CD4-positive, CD25-positive, alpha-beta regulatory T cell (primary cell): ENCODE measurements around the gene BDNF. TPM values are rescaled to one million over a fixed set of nuclear protein-coding genes. Genes with fewer than 3 reads are reported as not detected.

Experiments used
- ATAC-seq, 2 donors: fragments of 150-1000 bp; cut with Tn5 transposase; one replicate each; pipeline ENCODE4 v1.10.0; 2021; ENCODE audit warnings: low read depth in 2 of 2, moderate number of reproducible peaks in 2 of 2, moderate library complexity in 1 of 2
- DNase-seq, 3 donors: peaks; one replicate each; pipeline versions ENCODE4 v3.0.0 to v3.0.0-alpha.2; 2012 to 2022; ENCODE audit warnings: mixed read lengths in 1 of 3
- H3K27ac ChIP-seq: one replicate; pipeline ENCODE4 v1.7.0; 2013; ENCODE audit warnings: mild to moderate bottlenecking, low read length; ENCODE audit not compliant: insufficient read depth, poor library complexity, severe bottlenecking
- H3K27me3 ChIP-seq: one replicate; pipeline ENCODE4 v1.7.0; 2013; ENCODE audit warnings: low read length; ENCODE audit not compliant: control insufficient read depth, insufficient read depth
- H3K36me3 ChIP-seq: one replicate; pipeline ENCODE4 v1.7.0; 2013; ENCODE audit warnings: mild to moderate bottlenecking, low read length, moderate library complexity; ENCODE audit not compliant: control insufficient read depth, insufficient read depth
- H3K4me1 ChIP-seq: 2 replicates; pipeline ENCODE4 v1.7.0; 2013; ENCODE audit warnings: mild to moderate bottlenecking, low read length; ENCODE audit not compliant: insufficient read depth, control insufficient read depth, poor library complexity, severe bottlenecking
- H3K4me3 ChIP-seq: one replicate; pipeline ENCODE4 v1.7.0; 2013; ENCODE audit warnings: low read depth, mild to moderate bottlenecking, low read length, moderate library complexity
- H3K9me3 ChIP-seq, 2 experiments: 1 replicate in 1 of 2; 2 replicates in 1 of 2; pipeline ENCODE4 v1.7.0; 2013; ENCODE audit warnings: low read length in 2 of 2, mild to moderate bottlenecking in 1 of 2, moderate library complexity in 1 of 2; ENCODE audit not compliant: control insufficient read depth in 2 of 2
- H3K27ac Mint-ChIP-seq, 3 donors: one replicate each; pipeline ENCODE4 v1.8.0; 2020 to 2022; ENCODE audit warnings: mild to moderate bottlenecking in 3 of 3, mixed read lengths in 3 of 3, moderate library complexity in 2 of 3
- H3K27me3 Mint-ChIP-seq: one replicate; pipeline ENCODE4 v1.8.0; 2022; ENCODE audit warnings: mild to moderate bottlenecking, mixed read lengths
- H3K36me3 Mint-ChIP-seq: one replicate; pipeline ENCODE4 v1.8.0; 2020; ENCODE audit warnings: mixed read lengths
- H3K4me1 Mint-ChIP-seq, 4 donors: one replicate each; pipeline ENCODE4 v1.8.0; 2020 to 2022; ENCODE audit warnings: mixed read lengths in 4 of 4, mild to moderate bottlenecking in 1 of 4
- H3K4me3 Mint-ChIP-seq, 4 donors: one replicate each; pipeline ENCODE4 v1.8.0; 2020 to 2022; ENCODE audit warnings: mild to moderate bottlenecking in 4 of 4, mixed read lengths in 4 of 4, moderate library complexity in 3 of 4
- H3K9me3 Mint-ChIP-seq, 7 donors: one replicate each; pipeline ENCODE4 v1.8.0; 2020 to 2022; ENCODE audit warnings: mixed read lengths in 7 of 7, mild to moderate bottlenecking in 3 of 7, moderate library complexity in 2 of 7
- polyA plus RNA-seq, 4 donors: library from polyadenylated mRNA; unstranded; fragments of 300-500 nt; fragmentation: Illumina TruSeq; gene quantifications; one replicate each; pipeline ENCODE4 v1.2.3, GENCODE V29; 2021
- total RNA-seq: library from RNA; stranded (reverse); gene quantifications from one replicate; pipeline ENCODE4 v1.2.3, GENCODE V29; 2022

Gene BDNF
- total and polyA plus RNA-seq, 5 donors from 2014 or later, result not detected

DNA sequence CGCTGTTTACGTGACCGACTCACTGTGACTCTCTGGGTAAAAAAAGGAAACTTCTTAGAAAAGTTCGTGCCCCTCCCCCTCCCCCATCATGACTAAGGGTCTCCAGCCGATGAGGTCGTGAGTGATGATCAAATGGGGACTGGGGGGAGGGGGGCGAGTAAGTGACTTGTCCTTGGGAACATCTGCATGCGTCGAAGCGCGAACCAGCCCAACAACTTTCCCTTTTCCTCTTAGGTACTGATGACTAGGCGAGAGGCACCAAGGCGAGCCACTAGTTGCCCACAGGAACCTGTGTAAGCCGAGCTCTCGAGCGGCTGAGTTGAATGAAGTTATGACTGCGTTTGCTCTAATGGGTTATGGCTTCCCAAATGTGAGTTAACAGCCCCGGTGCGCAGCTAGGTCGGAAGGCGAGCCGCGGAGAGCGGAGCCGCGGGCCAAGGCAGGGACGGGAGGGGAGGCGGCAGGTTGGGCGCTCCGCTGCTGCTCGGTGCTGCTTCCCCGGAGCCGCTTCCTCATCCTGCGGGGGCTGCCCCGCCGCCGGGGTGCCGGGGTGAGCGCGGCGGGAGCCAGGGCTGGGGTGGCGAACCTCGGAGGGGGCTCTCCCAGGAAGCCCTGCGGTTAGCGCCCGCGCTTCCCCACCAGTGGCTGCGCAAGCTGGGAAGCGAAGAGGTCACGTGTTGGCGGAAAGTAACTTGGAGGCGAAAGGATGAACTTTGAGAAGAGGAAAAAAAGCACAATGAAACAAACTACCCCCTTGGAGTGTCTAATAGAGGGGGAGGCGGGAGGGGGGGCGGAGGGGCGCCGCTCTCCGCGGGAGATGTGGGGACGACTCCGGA is 22.1 kb upstream of the BDNF start:
- Mint-ChIP-seq H3K4me3 (no peak overlapping the region), H3K4me1 (no peaks in the 10 kb centered on the region), H3K36me3 (no peaks in the 10 kb centered on the region), H3K9me3 (peaks cover 4 to 21% (median 7%) of the 10 kb centered on the region in 7 donors), H3K27me3 (peaks cover 50% of the 10 kb centered on the region), H3K27ac (no peak overlapping the region)
- Histone ChIP-seq H3K27me3 (peaks cover 28% of the 10 kb centered on the region), H3K4me3 (no peak overlapping the region), H3K9me3 (peaks cover 4 to 8% of the 10 kb centered on the region in 2 experiments), H3K36me3 (no peaks in the 10 kb centered on the region), H3K27ac (no peak overlapping the region), H3K4me1 (no peaks in the 10 kb centered on the region)
- no peak for ATAC-seq
- DNase-seq, result no peak

DNA sequence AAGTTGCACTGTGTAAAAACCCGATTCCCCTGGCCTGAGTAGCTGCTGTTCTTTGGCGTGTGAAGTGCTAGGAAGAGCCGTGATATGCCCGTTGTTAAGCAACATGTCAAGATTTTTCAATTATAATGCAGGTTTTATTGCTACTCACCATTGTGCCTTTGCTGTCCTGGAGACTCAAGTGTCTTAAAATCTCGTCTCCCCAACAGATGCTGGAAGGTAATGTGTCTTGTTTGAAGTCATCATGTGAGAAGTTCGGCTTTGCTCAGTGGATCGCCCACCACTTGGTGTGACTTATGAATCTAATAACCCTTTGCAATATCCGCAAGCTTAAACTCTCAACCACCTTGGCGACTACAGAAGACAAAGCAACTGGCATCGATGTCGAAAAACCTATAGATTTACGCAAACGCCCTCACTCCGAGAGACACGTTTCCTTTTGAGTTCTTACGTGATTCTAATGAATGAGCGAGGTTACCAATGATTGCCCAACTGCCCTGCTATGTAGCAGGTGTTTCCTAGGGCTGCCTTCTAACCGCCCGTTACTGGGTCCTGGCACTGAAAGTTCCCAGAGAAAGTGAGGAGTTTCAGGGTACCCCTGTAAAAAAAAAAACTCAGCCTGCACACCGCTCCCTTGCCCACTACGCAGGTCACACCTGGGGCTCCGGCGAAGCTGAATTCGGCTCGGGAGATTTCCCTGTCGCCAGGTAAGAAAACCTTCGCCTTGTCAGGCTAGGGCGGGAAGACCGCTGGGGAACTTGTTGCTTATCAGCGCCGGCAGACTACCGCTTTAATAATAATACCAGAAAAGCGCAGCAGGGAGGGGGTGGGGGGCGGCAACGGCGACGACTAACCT is 21.2 kb upstream of the BDNF start:
- Mint-ChIP-seq H3K4me1 (no peaks in the 10 kb centered on the region), H3K27ac (no peak overlapping the region)

DNA sequence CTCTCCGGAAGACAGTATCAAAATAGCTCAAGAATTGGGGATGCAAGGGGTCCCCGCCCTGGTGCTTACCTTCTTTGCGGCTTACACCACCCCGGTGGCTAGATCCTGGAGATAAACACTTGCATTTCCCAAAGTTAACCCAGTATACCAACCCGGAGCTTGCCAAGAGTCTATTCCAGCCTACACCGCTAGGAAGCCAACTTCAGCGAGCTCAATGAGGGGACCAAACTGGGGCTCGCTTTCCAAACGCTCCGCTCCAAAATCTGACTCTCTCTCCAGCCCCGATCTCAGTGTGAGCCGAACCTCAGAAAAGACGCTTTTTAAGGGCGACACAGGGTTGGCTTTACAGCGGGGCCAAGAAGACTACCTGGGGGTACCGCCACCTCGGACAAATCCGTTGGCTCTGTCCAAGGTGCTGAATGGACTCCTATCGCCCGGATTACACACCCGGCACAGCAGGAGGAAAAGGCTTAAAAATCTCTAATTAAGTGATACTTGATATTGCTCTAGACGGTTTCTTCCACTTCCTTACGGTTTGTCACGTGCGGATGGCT is 20.1 kb upstream of the BDNF start:
- DNase-seq, result no peak

More for the DNA sequence above, 21.2 kb upstream of the BDNF start:
- ATAC-seq (no peak), DNase-seq (no peak)
- H3K27me3 Mint-ChIP-seq, result peaks cover 57% of the 10 kb centered on the region
- H3K36me3 Mint-ChIP-seq, result no peaks in the 10 kb centered on the region
- no peak overlapping the region for H3K27ac ChIP-seq
- H3K4me3 Mint-ChIP-seq, result no peak overlapping the region
- no peak overlapping the region for H3K4me3 ChIP-seq
- H3K36me3 ChIP-seq, result no peaks in the 10 kb centered on the region
- no peaks in the 10 kb centered on the region for H3K4me1 ChIP-seq
- peaks cover 4 to 21% (median 6%) of the 10 kb centered on the region in 7 donors for H3K9me3 Mint-ChIP-seq
- peaks cover 4 to 8% of the 10 kb centered on the region in 2 experiments for H3K9me3 ChIP-seq
- peaks cover 32% of the 10 kb centered on the region for H3K27me3 ChIP-seq

DNA sequence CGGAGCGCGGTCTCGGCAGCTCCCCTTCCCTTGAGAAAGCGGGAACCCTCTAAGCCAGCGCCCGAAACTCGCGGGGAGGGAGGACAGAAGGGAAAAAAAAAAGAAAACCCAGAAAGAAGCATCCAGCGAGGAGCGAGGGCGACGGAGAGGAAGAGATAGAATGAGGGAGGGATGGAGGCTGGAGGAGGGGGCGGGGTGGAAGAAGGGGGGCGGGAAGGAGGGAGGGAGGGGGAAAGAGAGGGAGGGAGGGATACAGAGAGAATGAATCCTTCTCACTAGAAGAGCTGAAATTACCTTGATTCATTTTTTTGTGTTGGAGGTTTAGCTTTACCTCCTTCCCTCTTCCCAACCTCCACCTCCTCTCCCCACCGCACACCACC is 19.3 kb upstream of the BDNF start:
- Histone ChIP-seq H3K27me3 (peaks cover 33% of the 10 kb centered on the region), H3K4me1 (no peaks in the 10 kb centered on the region), H3K36me3 (no peaks in the 10 kb centered on the region), H3K9me3 (peaks cover 2 to 8% of the 10 kb centered on the region in 2 experiments), H3K27ac (no peak overlapping the region), H3K4me3 (no peak overlapping the region)
- no peak for DNase-seq
- peaks cover 4 to 21% (median 6%) of the 10 kb centered on the region in 7 donors for H3K9me3 Mint-ChIP-seq
- H3K27ac Mint-ChIP-seq, result peak overlapping the region in 1 of 3 donors; percentile 48
- no peaks in the 10 kb centered on the region for H3K36me3 Mint-ChIP-seq
- no peak for ATAC-seq
- H3K4me3 Mint-ChIP-seq, result no peak overlapping the region
- no peaks in the 10 kb centered on the region for H3K4me1 Mint-ChIP-seq
- peaks cover 59% of the 10 kb centered on the region for H3K27me3 Mint-ChIP-seq

More for the DNA sequence above, 20.1 kb upstream of the BDNF start:
- Histone ChIP-seq H3K4me3 (no peak overlapping the region), H3K9me3 (peaks cover 4 to 8% of the 10 kb centered on the region in 2 experiments), H3K27me3 (peaks cover 35% of the 10 kb centered on the region), H3K36me3 (no peaks in the 10 kb centered on the region), H3K4me1 (no peaks in the 10 kb centered on the region), H3K27ac (no peak overlapping the region)
- no peak overlapping the region for H3K27ac Mint-ChIP-seq
- ATAC-seq, result no peak
- no peaks in the 10 kb centered on the region for H3K36me3 Mint-ChIP-seq
- H3K9me3 Mint-ChIP-seq, result peaks cover 4 to 21% (median 6%) of the 10 kb centered on the region in 7 donors
- peaks cover 57% of the 10 kb centered on the region for H3K27me3 Mint-ChIP-seq
- H3K4me3 Mint-ChIP-seq, result no peak overlapping the region
- no peaks in the 10 kb centered on the region for H3K4me1 Mint-ChIP-seq

DNA sequence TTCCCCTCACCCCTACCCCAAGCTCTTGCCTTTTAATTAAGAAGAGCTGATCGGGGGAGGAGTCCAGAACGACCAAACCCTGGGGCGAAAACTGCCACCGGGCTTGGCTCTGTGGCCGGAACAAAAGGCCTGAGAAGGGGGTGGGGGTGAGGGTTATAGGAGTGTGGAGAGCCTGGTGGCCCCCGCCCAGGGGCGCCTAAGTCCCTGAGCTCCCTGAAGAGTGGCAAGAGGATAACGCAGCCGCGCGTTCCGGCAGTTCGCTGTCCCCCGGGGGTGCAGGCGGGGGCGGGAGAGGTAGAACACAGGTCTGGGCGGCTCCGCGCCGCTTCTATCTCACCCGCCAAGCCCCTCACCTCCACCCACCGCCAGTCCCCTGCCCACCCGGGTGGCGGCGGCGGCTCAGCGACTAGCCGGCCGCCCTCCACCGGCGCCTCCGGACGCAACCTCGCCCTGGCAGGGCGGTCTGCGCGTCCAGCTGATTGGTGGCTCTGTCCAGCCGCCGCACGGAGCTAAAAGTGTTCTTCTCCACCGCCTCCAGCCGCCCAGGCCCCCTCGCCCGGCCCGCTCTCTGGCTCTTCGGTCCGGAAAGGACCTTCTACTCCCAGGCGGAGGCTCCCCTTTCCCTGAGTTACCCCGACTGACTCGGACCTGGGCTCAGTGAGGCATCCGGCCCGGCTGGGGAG is 18.7 kb upstream of the BDNF start:
- ATAC-seq, result no peak
- peaks cover 64% of the 10 kb centered on the region for H3K27me3 Mint-ChIP-seq

DNA sequence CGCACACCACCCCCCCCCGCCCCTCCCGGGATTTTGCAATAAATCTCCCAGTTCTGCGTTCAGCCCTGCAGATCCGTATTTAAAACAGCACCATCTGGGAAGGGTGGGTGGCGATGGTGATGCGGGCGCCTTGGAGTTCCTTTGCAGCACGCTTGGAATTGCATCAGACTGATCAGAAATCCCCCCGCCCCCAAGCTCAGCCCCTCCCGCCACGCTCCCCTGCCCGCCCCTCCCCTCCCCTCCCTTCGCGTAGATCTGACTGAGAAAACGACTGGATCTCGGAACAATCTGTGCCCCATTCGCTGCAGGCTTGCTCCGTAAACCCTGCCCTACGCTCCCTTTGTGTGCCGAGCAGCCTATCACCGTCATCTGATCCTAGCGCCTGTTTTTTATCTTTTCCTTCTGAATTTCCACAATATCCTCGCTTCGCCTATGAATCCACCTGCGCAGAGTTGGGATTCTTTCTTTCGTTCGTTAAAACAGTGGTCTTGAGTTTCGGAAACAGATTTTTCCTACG is 18.1 kb upstream of the BDNF start:
- DNase-seq, result no peak
- ATAC-seq, result no peak
- H3K4me1 ChIP-seq, result no peaks in the 10 kb centered on the region
- H3K4me1 Mint-ChIP-seq, result no peaks in the 10 kb centered on the region
- H3K27ac Mint-ChIP-seq, result no peak overlapping the region
- no peak overlapping the region for H3K4me3 Mint-ChIP-seq
- peaks cover 33% of the 10 kb centered on the region for H3K27me3 ChIP-seq
- H3K4me3 ChIP-seq, result no peak overlapping the region
- H3K27ac ChIP-seq, result no peak overlapping the region
- H3K9me3 ChIP-seq, result peaks cover 2 to 8% of the 10 kb centered on the region in 2 experiments
- no peaks in the 10 kb centered on the region for H3K36me3 Mint-ChIP-seq
- H3K36me3 ChIP-seq, result no peaks in the 10 kb centered on the region
- H3K27me3 Mint-ChIP-seq, result peaks cover 61% of the 10 kb centered on the region
- peaks cover 4 to 21% (median 6%) of the 10 kb centered on the region in 7 donors for H3K9me3 Mint-ChIP-seq

More for the DNA sequence above, 18.7 kb upstream of the BDNF start:
- H3K9me3 Mint-ChIP-seq, result peaks cover 4 to 21% (median 6%) of the 10 kb centered on the region in 7 donors
- Histone ChIP-seq H3K4me1 (no peaks in the 10 kb centered on the region), H3K9me3 (peaks cover 2 to 8% of the 10 kb centered on the region in 2 experiments), H3K4me3 (no peak overlapping the region), H3K36me3 (no peaks in the 10 kb centered on the region), H3K27ac (no peak overlapping the region), H3K27me3 (peaks cover 33% of the 10 kb centered on the region)
- no peak for DNase-seq
- no peak overlapping the region for H3K4me3 Mint-ChIP-seq
- H3K27ac Mint-ChIP-seq, result no peak overlapping the region
- no peaks in the 10 kb centered on the region for H3K36me3 Mint-ChIP-seq
- H3K4me1 Mint-ChIP-seq, result no peaks in the 10 kb centered on the region

DNA sequence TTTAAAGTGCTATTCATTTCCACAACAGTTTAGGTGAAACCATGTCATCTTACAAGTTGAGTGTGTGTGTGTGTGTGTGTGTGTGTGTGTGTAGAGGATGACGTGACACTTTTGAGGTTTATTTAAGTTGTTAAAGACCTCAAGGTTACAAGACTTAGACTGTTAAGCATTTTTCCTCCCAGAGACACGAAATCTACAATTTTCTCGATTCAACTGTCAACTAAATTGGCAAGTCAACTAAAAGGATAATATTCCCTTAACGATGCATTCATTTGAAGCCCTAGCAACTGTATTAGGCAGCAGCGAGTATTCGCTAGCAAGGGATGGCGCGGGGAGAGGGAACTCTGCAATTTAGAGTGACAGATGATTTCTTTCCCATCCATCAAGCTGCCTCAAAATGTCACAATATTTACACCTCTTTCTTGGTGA is 17.6 kb upstream of the BDNF start:
- ATAC-seq (no peak), DNase-seq (no peak)
- Histone ChIP-seq H3K9me3 (peaks cover 2 to 8% of the 10 kb centered on the region in 2 experiments), H3K27ac (no peak overlapping the region), H3K27me3 (peaks cover 29% of the 10 kb centered on the region), H3K36me3 (no peaks in the 10 kb centered on the region), H3K4me3 (no peak overlapping the region), H3K4me1 (no peaks in the 10 kb centered on the region)
- Mint-ChIP-seq H3K9me3 (peaks cover 4 to 18% (median 6%) of the 10 kb centered on the region in 7 donors), H3K4me3 (no peak overlapping the region), H3K4me1 (no peaks in the 10 kb centered on the region), H3K27me3 (peaks cover 56% of the 10 kb centered on the region), H3K27ac (no peak overlapping the region), H3K36me3 (no peaks in the 10 kb centered on the region)
